Prostate gland (tissue), 2 donors: Measurements from ENCODE around the gene BCL11B. TPM values are rescaled to one million over a fixed set of nuclear protein-coding genes. Genes with fewer than 3 reads are reported as not detected.

Experiments
- DNase-seq: peaks from one replicate; pipeline ENCODE4 v3.0.0-alpha.2; 2019; ENCODE audit warnings: low spot score
- H3K27ac ChIP-seq, 2 donors: fragments of 200-600 bp; sonication (generic); 2 replicates each; pipeline ENCODE4 v1.5.1; 2017 to 2019
- H3K27me3 ChIP-seq: fragments of 200-600 bp; sonication (generic); replicated peaks from 2 replicates; pipeline ENCODE4 v1.5.1; 2019; ENCODE audit not compliant: insufficient read depth
- H3K36me3 ChIP-seq, 2 donors: fragments of 200-600 bp; sonication (generic); 1 replicate in 1 of 2; 2 replicates in 1 of 2; pipeline versions ENCODE4 v1.5.1 to v1.8.1; 2017 to 2019
- H3K4me1 ChIP-seq: fragments of 200-600 bp; sonication (generic); replicated peaks from 2 replicates; pipeline ENCODE4 v1.5.1; 2019
- H3K4me3 ChIP-seq, 2 donors: fragments of 200-600 bp; sonication (generic); 2 replicates each; pipeline ENCODE4 v1.5.1; 2017 to 2019
- H3K9me3 ChIP-seq: fragments of 200-600 bp; sonication (generic); 2 replicates; pipeline ENCODE4 v1.5.1; 2017
- POLR2A ChIP-seq: fragments of 450-650 bp; IDR thresholded peaks from one replicate; pipeline ENCODE4 v1.6.1; 2016; ENCODE audit warnings: antibody characterized with exemption, mild to moderate bottlenecking
- POLR2AphosphoS5 ChIP-seq: sonication (generic); formaldehyde crosslinking; IDR thresholded peaks from one replicate; pipeline ENCODE4 v1.6.1; 2017; ENCODE audit warnings: antibody characterized with exemption
- WGBS: methylation state at CpG from one replicate; pipeline ENCODE4 v1.1.5; 2018; 5-methylcytosine and 5-hydroxymethylcytosine counted together
- intact Hi-C: fragments of 100-400 bp; cut with DNase I; formaldehyde crosslinking; loops from one replicate; pipeline ENCODE4 v1.14.2; 2022
- total RNA-seq, 2 donors: library from RNA; depleted of rRNA; stranded (reverse); fragments of >200 nt; gene quantifications; one replicate each; pipeline ENCODE4 v1.1.0, GENCODE V29; 2016
- TF ChIP-seq, protein P1 (sequence below), 4 experiments: fragments of 200-600 bp in 2 of 4; fragments of 450-650 bp in 2 of 4; sonication (generic) in 2 of 4; IDR thresholded peaks; 1 replicate in 3 of 4; 2 replicates in 1 of 4; pipeline ENCODE4 v1.5.1; 2016 to 2019; ENCODE audit warnings: antibody characterized with exemption in 4 of 4, mild to moderate bottlenecking in 2 of 4, moderate library complexity in 2 of 4

BCL11B gene
- total RNA-seq, 2 donors from 2014 or later, result 2.8 to 5.4 TPM

DNA sequence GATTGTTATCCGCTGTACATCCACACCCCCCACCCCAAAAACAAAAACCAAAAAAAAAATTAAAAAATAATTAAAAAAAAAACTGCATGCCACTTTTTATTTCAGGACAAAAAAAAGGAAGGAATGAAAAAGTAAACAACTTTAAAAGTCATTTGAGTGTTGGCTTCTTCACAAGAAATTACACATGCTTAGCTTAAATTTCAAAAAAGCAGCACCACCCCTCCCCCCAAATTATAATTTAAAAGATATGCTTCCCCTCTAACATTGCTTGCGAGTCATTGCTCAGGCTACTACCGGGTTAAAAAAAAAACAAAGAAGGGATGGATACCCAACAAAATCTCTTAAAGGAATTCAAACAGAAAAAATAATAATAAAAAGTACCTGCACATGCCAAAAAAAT, 98.5 kb downstream of the BCL11B start:
- intact Hi-C loops, result no loop called here
- H3K27me3 ChIP-seq, result no peaks in the 10 kb centered on the region
- DNase-seq, result no peak
- TF ChIP-seq, protein P1, sequence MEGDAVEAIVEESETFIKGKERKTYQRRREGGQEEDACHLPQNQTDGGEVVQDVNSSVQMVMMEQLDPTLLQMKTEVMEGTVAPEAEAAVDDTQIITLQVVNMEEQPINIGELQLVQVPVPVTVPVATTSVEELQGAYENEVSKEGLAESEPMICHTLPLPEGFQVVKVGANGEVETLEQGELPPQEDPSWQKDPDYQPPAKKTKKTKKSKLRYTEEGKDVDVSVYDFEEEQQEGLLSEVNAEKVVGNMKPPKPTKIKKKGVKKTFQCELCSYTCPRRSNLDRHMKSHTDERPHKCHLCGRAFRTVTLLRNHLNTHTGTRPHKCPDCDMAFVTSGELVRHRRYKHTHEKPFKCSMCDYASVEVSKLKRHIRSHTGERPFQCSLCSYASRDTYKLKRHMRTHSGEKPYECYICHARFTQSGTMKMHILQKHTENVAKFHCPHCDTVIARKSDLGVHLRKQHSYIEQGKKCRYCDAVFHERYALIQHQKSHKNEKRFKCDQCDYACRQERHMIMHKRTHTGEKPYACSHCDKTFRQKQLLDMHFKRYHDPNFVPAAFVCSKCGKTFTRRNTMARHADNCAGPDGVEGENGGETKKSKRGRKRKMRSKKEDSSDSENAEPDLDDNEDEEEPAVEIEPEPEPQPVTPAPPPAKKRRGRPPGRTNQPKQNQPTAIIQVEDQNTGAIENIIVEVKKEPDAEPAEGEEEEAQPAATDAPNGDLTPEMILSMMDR (IDR thresholded peaks at IDR 0.05), result no peak
- TF ChIP-seq POLR2AphosphoS5, result no peak
- TF ChIP-seq POLR2A, result no peak
- H3K9me3 ChIP-seq, result no peaks in the 10 kb centered on the region
- WGBS, result 86% methylated on average over 3 of the region's 3 CpGs
- no peak overlapping the region for H3K27ac ChIP-seq
- no peaks in the 10 kb centered on the region for H3K4me1 ChIP-seq
- H3K4me3 ChIP-seq, result no peak overlapping the region
- no peaks in the 10 kb centered on the region for H3K36me3 ChIP-seq

DNA sequence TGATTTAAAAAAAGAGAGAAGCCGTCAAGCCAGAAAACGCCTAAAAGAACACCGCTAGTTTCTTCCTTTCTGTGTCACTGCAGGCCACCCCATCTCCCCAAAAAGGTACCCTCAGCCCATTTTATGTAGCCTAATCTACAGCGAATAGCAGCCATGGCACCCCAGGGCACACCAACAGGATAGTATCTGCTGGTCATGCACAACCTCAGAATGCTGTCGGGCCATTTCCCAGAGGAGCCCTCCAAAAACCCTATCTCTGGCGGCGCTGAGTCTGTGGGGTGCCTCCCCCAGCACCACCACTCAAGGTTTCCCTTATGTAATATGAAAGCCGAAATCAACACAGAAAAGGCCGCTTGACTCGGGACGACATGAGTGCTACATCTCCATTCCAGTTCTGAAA, 98.9 kb downstream of the BCL11B start:
- TF ChIP-seq, protein P1 (IDR thresholded peaks at IDR 0.05), result no peak
- no peak for TF ChIP-seq POLR2A
- TF ChIP-seq POLR2AphosphoS5, result no peak
- Histone ChIP-seq H3K4me1 (no peaks in the 10 kb centered on the region), H3K27ac (no peak overlapping the region), H3K4me3 (no peak overlapping the region), H3K36me3 (no peaks in the 10 kb centered on the region), H3K27me3 (no peaks in the 10 kb centered on the region), H3K9me3 (no peaks in the 10 kb centered on the region)
- intact Hi-C loops, result no loop called here
- WGBS, result 94% methylated on average over 11 of the region's 11 CpGs
- DNase-seq, result no peak

DNA sequence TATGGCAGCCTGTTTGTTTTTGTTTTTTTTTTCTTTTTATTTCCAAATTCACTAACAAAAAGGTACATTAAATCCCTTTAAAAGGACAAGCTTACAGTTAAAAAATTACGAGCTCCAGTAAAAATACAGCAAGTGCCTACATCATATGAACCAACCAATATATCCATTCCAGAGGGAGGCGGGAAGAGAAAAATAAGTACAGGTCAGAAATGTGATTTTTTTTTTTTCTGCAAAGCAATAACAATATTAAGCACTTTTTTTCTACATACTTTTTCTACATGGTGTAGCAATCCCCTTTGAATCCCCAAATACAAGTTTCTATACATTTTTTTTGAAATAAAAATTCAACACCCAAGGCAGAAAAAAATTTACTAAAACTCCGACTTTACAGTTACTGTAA, 100.6 kb downstream of the BCL11B start:
- Histone ChIP-seq H3K27ac (no peak overlapping the region), H3K36me3 (no peaks in the 10 kb centered on the region), H3K4me3 (no peak overlapping the region), H3K9me3 (no peaks in the 10 kb centered on the region), H3K4me1 (no peaks in the 10 kb centered on the region), H3K27me3 (no peaks in the 10 kb centered on the region)
- 70% methylated on average over 3 of the region's 3 CpGs for WGBS
- intact Hi-C loops, result no loop called here
- no peak for DNase-seq
- TF ChIP-seq, protein P1 (IDR thresholded peaks at IDR 0.05), result no peak
- no peak for TF ChIP-seq POLR2A

DNA sequence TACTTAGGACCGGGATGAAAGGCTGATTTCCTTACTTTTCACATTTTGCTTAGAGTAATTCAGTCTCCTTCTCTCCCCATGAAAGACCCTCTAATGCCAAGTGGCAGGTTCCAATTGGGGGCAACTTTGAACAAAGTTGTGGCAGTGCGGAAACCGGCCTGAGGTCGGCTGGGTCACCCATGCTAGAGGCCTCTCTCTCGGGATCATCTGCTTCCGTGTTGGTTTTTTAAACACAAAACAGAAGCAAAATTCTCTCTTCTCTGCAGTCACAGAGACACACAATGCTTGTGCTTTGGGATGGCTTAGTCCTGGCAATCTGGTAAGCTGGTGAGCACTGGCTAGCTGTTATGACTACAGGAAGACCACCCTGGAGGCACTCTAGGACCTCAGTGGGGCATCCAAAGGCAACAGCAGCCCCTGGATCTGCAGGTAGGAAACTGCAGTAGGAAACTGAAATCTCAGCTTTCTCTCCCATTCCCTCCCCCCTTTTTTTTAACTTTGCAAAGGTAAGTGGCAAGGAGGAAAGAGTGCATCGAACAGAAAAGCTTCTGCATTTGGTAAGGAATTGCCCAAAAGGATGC, 102.1 kb downstream of the BCL11B start:
- DNase-seq, result no peak
- intact Hi-C loops, result no loop called here
- Histone ChIP-seq H3K4me3 (no peak overlapping the region), H3K4me1 (no peaks in the 10 kb centered on the region), H3K27ac (no peak overlapping the region), H3K36me3 (no peaks in the 10 kb centered on the region), H3K9me3 (no peaks in the 10 kb centered on the region), H3K27me3 (no peaks in the 10 kb centered on the region)
- WGBS, result 85% methylated on average over 7 of the region's 7 CpGs
- no peak for TF ChIP-seq POLR2A
- no peak for TF ChIP-seq POLR2AphosphoS5
- TF ChIP-seq, protein P1 (IDR thresholded peaks at IDR 0.05), result no peak

DNA sequence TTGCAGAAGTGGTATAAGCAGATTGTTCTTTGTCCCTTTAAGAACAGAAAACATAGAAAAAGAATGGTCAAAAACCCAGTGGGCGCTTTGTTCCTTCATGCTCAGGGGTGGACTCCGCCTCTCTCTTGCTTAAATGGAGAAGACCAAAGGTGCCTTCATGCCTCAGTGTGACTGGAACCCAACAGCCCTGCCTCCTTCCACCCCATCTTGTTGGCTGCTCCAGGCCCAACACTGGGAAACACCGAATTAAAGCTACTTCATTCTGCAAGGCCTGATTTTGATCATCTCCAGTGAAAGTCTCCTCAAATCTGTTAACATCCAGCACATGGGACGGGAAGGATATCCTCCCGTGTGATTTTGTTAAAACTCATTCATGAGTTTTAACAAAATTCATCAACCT, 103.7 kb downstream of the BCL11B start:
- Histone ChIP-seq H3K27ac (no peak overlapping the region), H3K36me3 (no peaks in the 10 kb centered on the region), H3K9me3 (no peaks in the 10 kb centered on the region), H3K4me3 (no peak overlapping the region), H3K4me1 (no peaks in the 10 kb centered on the region), H3K27me3 (no peaks in the 10 kb centered on the region)
- intact Hi-C loops, result no loop called here
- 95% methylated on average over 5 of the region's 5 CpGs for WGBS
- no peak for DNase-seq
- TF ChIP-seq POLR2A, result no peak
- TF ChIP-seq POLR2AphosphoS5, result no peak
- TF ChIP-seq, protein P1 (IDR thresholded peaks at IDR 0.05), result no peak
